ENCODE measurements around the gene HOXB3. TPM values are rescaled to one million over a fixed set of nuclear protein-coding genes. Genes with fewer than 3 reads are reported as not detected.

HOXB3 gene
- polyA plus RNA-seq, 3 donors, result 2.6 to 10.2 (median 9.6) TPM

GRCh38 chr17:48505788-48506187 is 84.3 kb downstream of the HOXB3 start:
- no peak overlapping the region for H3K27ac ChIP-seq (ENCODE audit: low read depth, low read length)
- 30 to 59% (median 43%) methylated on average over 1 of the region's 1 CpG for WGBS, 3 donors

GRCh38 chr17:48504953-48505352 is 85.1 kb downstream of the HOXB3 start:
- H3K27ac ChIP-seq (ENCODE audit: low read depth, low read length), result no peak overlapping the region

GRCh38 chr17:48503747-48504146 is 86.3 kb downstream of the HOXB3 start:
- no peak overlapping the region for H3K27ac ChIP-seq (ENCODE audit: low read depth, low read length)

More at GRCh38 chr17:48504953-48505352, 85.1 kb downstream of the HOXB3 start:
- WGBS, 3 donors, result 82 to 97% (median 94%) methylated on average over 2 of the region's 2 CpGs

GRCh38 chr17:48502901-48503300 is 87.1 kb downstream of the HOXB3 start:
- no peak overlapping the region for H3K27ac ChIP-seq (ENCODE audit: low read depth, low read length)
- WGBS, 3 donors, result 70 to 94% (median 91%) methylated on average over 4 of the region's 4 CpGs

More at GRCh38 chr17:48503747-48504146, 86.3 kb downstream of the HOXB3 start:
- 69 to 92% (median 88%) methylated on average over 5 of the region's 5 CpGs for WGBS, 3 donors

- WGBS, 3 donors, result 51 to 96% (median 96%) methylated on average over 2 of the region's 2 CpGs
- H3K27ac ChIP-seq (ENCODE audit: low read depth, low read length), result no peak overlapping the region
These were observed 87.7 kb downstream of the HOXB3 start for GRCh38 chr17:48502312-48502711.

GRCh38 chr17:48500435-48501426 is 89.3 kb downstream of the HOXB3 start:
- no peak overlapping the region for H3K27ac ChIP-seq (ENCODE audit: low read depth, low read length)
- WGBS, 3 donors, result 60 to 62% (median 62%) methylated on average over 12 of the region's 12 CpGs

- no peak overlapping the region for H3K27ac ChIP-seq (ENCODE audit: low read depth, low read length)
- WGBS, 3 donors, result 74 to 89% (median 88%) methylated on average over 5 of the region's 5 CpGs
These were observed 90.2 kb downstream of the HOXB3 start for GRCh38 chr17:48499735-48500434.

- H3K27ac ChIP-seq (ENCODE audit: low read depth, low read length), result no peak overlapping the region
- WGBS, 3 donors, result 96 to 100% (median 98%) methylated on average over 3 of the region's 3 CpGs
These were observed 90.8 kb downstream of the HOXB3 start for GRCh38 chr17:48499248-48499647.

Other genes with a start within 250 kb of the HOXB3 start
- 1 to 10 TPM in 1 of 3 donors, under 1 TPM in 1, not detected in 1; 0.77 to 1.4 TPM for gene SKAP1, start 160.0 kb downstream of the HOXB3 start, polyA plus RNA-seq
- under 1 TPM in 1 of 3 donors, not detected in 2; 0.45 TPM for gene HOXB1, start 59.2 kb downstream of the HOXB3 start, polyA plus RNA-seq
- 10 to 100 TPM in 2 of 3 donors, 1 to 10 TPM in 1; 5.0 to 33.9 (median 24.3) TPM for gene HOXB2, start 45.1 kb downstream of the HOXB3 start, polyA plus RNA-seq
- 1 to 10 TPM; 1.1 to 5.4 (median 3.6) TPM for gene HOXB4, start 11.9 kb downstream of the HOXB3 start, polyA plus RNA-seq
- 1 to 10 TPM in 2 of 3 donors, under 1 TPM in 1; 0.59 to 3.9 (median 2.2) TPM for gene HOXB5, start 3.5 kb upstream of the HOXB3 start, polyA plus RNA-seq
- gene HOXB6, start 14.7 kb upstream of the HOXB3 start, polyA plus RNA-seq, result 10 to 100 TPM in 2 of 3 donors, 1 to 10 TPM in 1; 1.8 to 14.7 (median 10.4) TPM
- 10 to 100 TPM in 2 of 3 donors, 1 to 10 TPM in 1; 1.6 to 18.1 (median 14.6) TPM for gene HOXB7, start 20.8 kb upstream of the HOXB3 start, polyA plus RNA-seq
- gene HOXB8, start 25.1 kb upstream of the HOXB3 start, polyA plus RNA-seq, result 1 to 10 TPM in 2 of 3 donors, under 1 TPM in 1; 0.76 to 8.3 (median 6.9) TPM
- gene HOXB9, start 36.1 kb upstream of the HOXB3 start, polyA plus RNA-seq, result 1 to 10 TPM in 1 of 3 donors, under 1 TPM in 2; 0.15 to 1.0 (median 0.97) TPM
- gene PRAC1, start 132.3 kb upstream of the HOXB3 start, polyA plus RNA-seq, result not detected
- not detected for gene PRAC2, start 132.9 kb upstream of the HOXB3 start, polyA plus RNA-seq
- not detected for gene HOXB13, start 138.5 kb upstream of the HOXB3 start, polyA plus RNA-seq
- gene TTLL6, start 227.0 kb upstream of the HOXB3 start, polyA plus RNA-seq, result under 1 TPM; 0.21 to 0.31 (median 0.22) TPM
- 100 to 1,000 TPM in 1 of 3 donors, 10 to 100 TPM in 2; 47.7 to 118 (median 96.0) TPM for gene CALCOCO2, start 240.8 kb upstream of the HOXB3 start, polyA plus RNA-seq